Cortex of kidney (tissue), 1 donor: ENCODE measurements around the gene CMTM7.

ENCODE experiments used
- DNase-seq: peaks from one replicate; lab custom pipeline; 2025; lab: John Stamatoyannopoulos, UW

The CMTM7 gene

GRCh38 chr3:32414522-32415202 is 23.0 kb downstream of the CMTM7 start:
- no peak for DNase-seq

- no peak for DNase-seq
Measured at GRCh38 chr3:32419742-32420125, 28.1 kb downstream of the CMTM7 start.

DNA sequence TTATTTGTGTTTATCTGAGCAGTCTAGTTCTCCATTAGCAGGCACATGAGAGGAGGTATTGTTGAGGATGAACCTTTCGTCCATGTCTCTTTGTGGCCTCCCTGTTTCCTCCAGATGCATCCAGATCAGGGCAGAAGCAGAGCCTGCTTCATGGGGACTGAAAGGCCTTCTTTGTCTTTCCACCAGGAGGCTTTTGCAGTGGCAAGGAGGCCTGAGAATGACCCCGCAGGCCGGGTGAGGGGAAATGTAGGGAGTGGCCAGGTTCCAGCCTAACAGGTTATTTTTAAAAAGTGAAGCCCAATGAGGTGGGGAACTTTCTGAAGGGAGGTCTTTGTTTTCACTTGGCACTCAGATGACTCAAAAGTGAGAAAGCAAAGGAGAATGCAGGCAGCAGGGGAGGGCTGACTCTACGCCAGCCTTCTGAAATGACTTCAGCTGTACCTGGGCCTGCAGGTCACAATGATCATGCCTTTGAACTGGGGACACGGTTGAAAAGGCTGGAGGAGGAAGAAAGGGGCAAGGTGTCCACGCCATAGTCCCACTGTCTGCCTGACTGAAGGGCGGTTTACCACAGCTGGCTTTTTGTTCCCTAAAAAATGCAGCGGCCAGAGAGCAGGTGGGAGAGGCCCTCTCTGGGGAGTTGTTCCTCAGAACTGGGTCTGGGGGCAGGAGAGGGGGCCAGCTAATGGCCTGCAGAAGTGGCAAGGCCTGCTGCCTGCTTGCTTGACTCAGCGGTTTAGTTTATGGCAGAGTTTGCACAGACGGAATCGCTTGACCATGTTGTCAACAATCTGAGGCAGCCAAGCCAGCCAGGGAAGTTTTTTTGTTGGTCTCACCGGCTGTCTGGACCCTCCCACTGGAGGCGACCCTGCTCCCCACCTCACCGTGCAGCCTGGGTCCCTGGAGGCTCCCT is 28.7 kb downstream of the CMTM7 start:
- DNase-seq: no peak

DNA sequence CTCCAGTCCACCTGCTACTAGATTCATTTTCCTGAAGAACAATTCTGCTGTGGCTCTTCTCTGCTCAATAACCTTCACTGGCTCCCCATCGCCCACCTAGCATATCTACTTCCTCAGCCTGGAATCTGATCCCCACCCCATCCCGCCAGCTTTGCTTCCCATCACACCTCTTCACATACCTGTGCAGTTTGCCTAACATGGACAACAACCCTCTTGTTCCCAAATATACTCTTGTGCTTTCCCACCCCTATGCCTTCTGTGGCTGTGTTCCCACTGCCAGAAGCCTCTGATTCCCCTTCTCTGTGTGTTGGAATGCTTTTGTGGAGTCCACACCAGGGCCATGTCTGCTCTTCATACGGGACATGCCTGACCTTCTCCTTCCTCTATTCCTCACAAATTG is 29.5 kb downstream of the CMTM7 start:
- no peak for DNase-seq

DNA sequence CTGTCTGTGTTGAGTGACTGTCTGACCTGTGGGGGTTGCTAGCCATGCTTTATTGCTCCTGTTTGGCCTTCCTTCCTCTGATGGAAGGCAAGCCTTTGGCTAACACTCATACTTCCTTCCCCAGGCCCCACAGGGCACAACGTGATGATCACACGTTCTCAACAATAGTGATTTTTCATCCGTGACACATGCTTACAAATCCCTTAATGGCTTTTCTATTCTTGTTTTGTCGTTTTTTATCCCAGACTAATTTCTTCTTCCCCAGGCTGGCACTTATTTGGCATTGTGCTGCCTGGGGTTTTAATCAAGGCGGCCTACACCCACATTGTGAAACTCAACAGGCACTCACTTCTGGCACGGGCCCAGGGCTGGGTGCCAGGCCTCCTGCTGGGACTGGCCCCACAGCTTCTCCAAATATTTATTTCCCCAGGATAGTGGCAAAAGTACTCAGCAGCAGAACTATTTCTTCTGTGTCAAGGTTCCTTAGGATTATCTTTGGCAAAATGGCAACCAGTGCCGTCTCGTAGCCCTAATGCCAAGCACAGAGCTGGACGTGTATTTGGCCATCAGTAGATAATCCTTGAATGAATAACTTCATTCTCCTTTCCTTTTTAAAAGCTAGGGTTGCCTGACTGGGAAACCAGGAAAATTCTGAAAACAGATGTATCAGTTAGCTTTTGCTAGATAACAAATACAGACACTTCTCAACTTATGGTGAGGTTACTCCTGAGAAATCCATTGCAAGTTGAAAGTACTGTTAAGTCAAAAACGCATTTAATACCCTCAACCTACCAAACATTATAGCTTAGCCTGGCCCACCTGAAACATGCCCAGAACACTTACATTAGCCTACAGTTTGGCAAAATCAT is 30.6 kb downstream of the CMTM7 start:
- peak; percentile 8 for DNase-seq

DNA sequence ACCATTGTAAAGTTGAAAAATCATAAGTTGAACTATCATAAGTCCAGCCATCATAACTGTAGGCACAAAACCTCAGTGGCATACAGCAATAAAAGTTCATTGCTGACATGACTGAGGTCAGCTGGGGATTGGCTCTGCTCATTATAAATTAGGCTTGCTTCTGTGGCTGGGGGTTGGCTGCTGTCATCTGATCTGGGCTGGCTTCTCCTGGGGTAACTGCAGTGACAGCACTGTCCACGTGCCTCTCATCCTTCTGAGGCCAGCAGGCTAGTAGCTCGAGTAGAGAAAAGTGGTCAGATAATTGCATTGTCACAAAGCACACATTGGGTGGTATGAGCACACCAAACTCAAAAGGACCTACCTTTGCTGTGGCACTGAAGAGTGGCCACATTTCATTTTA is 31.3 kb downstream of the CMTM7 start:
- no peak for DNase-seq

GRCh38 chr3:32423534-32423933 is 31.9 kb downstream of the CMTM7 start:
- no peak for DNase-seq

GRCh38 chr3:32423956-32424557 is 32.4 kb downstream of the CMTM7 start:
- no peak for DNase-seq

GRCh38 chr3:32424581-32425250 is 33.1 kb downstream of the CMTM7 start:
- DNase-seq: no peak

GRCh38 chr3:32428092-32429068 is 36.7 kb downstream of the CMTM7 start:
- no peak for DNase-seq

DNA sequence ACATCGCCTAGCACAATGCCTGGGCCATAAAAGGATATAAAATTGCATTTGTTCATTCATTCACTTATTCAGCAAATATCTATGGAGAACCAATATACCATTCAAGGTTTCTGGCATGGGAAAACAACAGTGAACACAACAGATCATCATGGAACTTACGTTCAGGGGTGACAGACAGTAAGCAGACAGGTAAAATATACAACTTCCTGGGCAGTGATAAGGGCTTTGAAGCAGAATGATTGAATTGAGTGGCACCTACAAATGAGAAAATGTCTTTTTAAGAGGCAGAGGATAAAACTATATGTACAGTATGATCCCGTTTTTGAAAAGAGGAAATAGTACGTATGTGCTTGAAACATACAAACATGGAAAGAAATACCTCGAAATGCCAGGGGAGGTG is 39.2 kb downstream of the CMTM7 start:
- no peak for DNase-seq

DNA sequence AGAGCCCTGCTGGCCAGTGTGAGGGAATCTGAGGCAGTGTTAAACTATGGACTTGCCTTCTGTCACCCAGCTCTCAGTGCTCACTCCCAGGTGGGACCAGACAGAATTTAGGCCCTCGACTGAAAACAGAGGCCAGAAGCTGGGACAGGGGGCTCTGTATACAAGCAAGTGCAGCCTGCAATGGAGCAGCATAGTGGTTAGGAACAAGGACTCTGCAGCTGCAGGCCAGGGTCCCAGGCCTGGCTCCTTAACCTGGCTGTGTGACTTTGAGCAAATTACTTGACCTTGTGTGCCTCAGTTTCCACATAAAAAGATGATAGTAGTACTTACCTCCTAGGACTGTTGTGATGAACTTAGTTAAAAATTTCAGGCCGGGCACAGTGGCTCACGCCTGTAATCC is 39.8 kb downstream of the CMTM7 start:
- no peak for DNase-seq

DNA sequence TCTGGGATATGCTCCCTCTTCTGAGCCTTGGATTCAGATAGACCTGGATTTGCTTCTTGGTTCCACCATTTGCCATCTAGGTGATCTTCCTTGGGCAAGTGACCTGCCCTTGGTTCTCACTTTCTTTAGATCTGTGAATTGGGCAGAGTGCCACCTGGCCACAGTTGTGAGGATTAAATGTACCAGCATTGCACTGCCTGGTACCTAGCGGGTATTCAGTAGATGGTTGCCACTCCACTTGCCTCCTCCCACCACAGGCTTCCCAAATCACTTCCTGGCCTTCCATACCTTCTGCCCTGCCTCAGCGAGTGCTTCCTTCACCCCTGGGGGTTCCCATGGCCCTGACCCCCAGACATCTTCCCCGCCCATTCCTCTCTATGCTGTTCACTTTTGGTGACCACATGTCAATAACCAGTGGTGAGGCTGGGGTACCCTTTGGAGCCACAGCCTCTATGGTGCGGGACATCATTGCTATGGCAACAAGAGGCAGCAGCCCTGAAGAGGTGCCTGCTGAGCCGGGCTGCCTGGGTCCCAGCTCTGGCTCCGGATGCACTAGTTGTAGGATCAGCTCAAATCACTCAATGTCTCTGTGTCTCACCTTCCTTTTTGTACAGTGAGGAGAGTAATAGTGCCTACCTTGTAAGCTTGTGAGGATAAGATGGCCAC is 40.5 kb downstream of the CMTM7 start:
- DNase-seq: no peak

GRCh38 chr3:32432711-32433530 is 41.3 kb downstream of the CMTM7 start:
- DNase-seq: no peak

DNA sequence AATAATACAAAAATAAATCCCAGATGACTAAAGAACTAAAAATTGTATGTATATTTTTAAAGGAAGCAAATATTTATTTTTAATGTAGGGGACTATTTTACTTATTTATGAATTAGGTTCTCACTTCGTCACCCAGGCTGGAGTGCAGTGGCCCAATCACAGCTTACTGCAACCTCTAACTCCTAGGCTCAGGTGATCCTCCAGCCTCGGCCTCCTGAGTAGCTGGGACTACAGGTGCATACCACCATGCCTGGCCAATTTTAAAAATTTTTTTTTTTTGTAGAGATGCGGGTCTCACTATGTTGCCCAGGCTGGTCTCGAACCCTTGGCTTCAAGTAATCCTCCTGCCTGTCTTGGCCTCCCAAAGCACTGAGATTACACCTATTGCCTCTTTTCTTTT is 42.6 kb downstream of the CMTM7 start:
- DNase-seq: no peak

- no peak for DNase-seq
Measured at GRCh38 chr3:32435911-32436815, 44.5 kb downstream of the CMTM7 start.

GRCh38 chr3:32436816-32437189 is 45.1 kb downstream of the CMTM7 start:
- DNase-seq: no peak

DNA sequence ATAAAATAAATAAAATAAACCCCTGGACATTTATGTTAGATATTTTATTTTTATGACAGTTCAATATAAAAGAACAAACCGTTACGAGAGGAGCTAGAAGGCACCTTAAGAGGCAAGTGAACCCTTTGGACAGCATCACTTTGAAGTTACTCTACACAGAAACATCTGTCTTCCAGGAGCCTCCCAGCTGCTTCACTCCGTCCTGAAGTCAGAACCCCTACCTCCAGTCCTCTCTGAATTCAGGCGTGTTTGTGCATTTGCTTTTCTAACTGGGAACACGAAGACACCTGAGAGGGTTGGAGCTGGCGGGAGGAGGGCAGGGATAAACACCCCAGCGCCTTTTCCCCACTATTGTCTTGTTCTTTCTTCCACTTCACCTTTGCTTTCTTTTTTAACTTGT is 46.2 kb downstream of the CMTM7 start:
- DNase-seq: no peak
